Activated naive CD4-positive, alpha-beta T cell (primary cell): Measurements from ENCODE around the gene MYT1.
"Not testable (repeated sequence)": the region's sequence is repeated elsewhere in the genome, so short reads cannot be mapped to it uniquely, and the experiment has no call there.

Experiments
- DNase-seq, 4 experiments: peaks; one replicate each; lab custom pipeline; 2025; lab: John Stamatoyannopoulos, UW

Gene MYT1

GRCh38 chr20:64269604-64270411, 105.6 kb downstream of the MYT1 start:
- DNase-seq: no peak

- DNase-seq: no peak
Observed at GRCh38 chr20:64271636-64272035, 107.4 kb downstream of the MYT1 start.

DNA sequence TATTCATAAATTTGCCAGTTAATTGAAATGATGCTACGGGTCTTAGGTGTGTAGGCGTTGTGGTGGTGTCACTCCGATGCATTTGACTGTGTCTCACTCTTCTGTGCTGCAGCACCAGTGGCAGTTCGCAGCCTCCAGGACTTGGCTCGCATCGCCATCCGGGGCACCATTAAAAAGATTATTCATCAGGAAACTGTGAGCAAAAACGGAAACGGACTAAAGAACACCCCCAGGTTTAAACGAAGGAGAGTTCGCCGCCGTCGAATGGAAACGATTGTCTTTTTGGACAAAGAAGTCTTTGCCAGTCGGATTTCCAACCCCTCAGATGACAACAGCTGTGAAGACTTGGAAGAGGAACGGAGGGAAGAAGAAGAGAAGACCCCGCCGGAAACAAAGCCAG, 108.9 kb downstream of the MYT1 start:
- no peak for DNase-seq

DNA sequence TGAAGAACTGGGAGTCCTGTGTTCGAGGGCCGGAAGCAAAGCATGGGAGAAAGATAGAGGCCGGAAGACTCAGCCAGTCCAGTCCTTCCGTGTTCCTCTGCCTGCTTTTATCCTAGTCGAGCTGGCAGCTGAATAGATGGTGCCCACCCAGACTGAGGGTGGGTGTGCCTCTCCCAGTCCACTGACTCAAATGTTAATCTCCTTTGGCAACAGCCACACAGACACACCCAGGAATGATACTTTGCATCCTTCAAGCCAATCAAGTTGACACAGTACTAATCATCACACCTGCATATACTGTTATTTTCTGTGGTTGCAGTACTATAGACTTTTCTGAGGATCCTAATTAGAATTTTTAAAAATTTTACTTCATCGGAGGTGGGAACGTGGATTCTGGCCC, 112.6 kb downstream of the MYT1 start:
- no peak for DNase-seq

DNA sequence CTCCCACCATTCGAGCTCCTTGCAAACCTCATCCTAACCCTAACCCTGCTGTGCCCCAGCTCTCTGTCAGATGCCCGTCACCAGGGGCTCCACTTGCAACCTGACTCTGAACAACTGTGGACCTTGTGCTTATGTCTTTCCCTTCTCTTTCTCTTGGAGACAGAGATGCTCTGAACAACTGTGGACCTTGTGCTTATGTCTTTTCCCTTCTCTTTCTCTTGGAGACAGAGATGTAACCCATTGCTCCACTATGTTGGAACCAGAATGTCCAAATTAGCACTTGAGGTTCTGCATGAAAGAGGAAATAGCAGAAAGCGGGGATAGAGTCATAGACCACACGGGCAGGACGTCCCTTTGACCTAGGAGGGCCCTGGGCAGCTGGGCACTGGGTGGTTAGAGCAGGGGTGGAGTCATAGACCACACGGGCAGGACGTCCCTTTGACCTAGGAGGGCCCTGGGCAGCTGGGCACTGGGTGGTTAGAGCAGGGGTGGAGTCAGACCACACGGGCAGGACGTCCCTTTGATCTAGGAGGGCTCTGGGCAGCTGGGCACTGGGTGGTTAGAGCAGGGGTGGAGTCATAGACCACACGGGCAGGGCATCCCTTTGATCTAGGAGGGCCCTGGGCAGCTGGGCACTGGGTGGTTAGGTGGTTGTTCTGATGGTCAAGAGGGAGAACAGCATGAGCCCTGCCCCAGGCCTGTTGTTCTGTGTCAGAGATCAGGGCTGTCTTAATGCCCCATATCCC, 113.5 kb downstream of the MYT1 start:
- no peak for DNase-seq

DNA sequence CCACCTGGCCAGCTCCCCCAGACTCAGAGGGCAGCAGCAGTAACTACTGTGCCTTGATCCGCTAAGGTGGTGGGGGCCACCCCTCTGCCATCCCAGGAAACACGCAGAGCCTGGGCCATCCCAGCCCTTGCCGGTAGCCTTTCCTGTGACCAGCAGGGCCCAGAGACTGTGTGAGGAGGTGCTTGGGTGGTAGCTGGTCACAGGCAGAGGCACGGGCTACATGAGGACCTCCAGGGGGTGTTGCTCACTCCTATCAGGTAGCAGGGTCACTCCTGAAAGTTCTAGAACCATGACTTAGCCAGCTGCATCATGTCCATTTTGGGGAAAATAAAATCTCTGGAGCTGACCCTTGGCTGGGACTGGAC, 114.0 kb downstream of the MYT1 start:
- no peak for DNase-seq

DNA sequence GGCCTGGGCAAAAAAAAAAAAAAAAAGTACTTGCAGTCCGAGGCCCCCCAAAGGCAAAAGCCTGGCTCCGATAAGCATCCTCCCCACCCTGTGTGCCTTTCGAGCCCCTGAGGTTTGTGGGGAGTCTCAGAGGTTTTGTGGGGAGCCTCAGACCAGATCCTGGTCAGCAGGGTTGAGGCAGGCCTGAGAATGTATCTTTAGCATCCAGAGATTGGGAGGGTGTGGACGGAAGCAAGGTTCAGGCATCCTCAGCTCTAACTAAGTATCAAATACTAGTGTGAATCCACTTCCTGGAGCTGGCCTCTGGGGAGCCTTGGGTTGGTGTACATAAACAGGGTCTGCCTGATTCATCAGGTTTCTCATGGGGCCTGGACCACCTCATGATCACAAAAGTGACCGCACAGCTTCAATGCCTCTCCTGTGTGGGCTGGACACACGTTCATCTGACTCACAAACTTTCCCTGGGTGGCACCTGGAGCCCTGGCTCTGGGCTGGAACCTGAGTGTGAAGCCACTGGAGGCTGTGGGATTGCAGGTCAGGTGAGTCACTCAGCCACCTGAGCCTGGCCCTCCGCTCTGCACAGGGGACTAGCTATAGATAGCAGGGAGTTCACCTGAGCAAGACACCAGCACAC, 115.7 kb downstream of the MYT1 start:
- no peak for DNase-seq

GRCh38 chr20:64280460-64280843, 116.2 kb downstream of the MYT1 start:
- DNase-seq: no peak

DNA sequence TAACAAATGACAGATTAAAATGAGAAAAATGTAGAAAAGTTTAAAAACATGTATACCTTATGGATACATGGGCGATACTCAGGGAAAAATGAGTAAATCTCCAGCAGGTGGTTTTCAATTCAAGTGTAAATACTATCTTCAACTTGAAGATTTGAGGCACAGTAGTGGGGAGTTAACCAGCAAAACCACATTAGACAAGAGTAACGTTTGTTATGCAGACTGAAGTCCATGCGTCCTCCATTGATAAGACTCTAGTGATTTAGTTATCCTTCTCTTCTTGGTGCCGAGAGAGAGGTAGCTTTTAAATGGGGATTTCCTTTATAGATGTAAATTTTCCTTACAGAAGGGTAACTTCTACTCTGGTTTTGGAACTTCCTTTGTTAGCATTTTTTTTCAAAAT, 119.4 kb downstream of the MYT1 start:
- DNase-seq: no peak

DNA sequence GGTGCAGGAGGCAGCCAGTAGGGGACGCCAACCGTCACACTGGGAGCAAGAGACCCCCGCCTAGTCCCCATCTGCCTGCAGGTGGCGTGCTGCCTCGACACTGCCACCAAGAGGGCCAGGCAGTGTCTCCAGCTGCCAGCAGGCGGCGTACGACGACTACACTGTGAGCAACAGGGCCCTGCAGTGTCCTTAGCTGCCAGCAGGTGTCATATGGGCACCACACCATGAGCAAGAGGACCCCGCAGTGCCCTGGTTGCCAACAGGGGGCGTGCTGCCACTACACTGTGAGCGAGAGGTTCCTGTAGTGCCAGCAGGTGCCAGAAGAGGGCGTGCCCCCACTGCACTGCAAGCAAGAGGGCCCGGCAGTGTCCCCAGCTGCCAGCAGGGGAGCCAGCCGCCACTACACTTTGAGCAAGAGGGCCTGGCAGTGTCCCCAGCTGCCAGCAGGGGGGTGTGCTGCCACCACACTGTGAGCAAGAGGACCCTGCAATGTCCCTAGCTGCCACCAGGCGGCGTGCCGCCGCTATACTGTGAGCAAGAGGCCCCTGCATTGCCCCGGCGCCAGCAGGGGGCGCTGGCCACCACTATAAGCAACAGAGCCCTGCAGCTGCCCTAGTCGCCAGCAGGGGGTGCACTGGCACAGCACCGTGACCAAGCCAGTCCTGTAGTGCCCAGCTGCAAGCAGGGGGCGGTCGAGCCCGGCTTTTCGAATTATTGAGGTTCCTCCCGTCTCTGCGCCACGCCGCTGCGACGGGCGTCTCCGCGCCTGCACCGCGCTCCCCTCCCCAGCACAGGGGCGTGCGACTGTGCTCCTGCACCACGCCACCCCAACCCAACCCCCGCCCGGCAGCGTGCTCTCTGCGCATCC, 121.6 kb downstream of the MYT1 start:
- DNase-seq: peak in 3 of 4 experiments; percentile 38 to 80 (median 74)

- DNase-seq: peak in 2 of 4 experiments; percentile 3 to 7
Observed at GRCh38 chr20:64286447-64287263, 122.4 kb downstream of the MYT1 start.

- DNase-seq: not testable (repeated sequence)
Observed at GRCh38 chr20:64287264-64287590, 123.0 kb downstream of the MYT1 start.
